Measurements from ENCODE around the gene MATN1.

Gene MATN1

DNA sequence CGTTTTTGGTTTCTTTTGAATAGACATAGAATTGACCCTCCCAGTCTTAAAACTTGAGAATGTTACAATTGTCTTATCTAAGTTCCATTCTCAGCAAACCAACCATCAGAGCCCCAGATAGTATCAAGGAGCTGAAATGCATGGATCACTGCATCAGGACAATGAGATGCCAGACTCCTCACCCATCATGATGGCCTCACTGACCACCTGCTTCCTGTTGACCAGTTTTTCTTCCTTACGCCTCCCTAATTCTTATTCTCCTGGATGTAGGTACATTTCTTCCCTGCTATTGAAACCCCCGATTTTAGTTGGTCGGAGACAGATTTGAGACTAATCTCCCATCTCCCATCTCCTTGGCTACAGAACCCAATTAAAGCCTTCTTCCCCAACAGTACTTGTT is 17.7 kb downstream of the MATN1 start:
- DNase-seq (ENCODE audit: low read depth, low spot score): no peak
- Histone ChIP-seq H3K9ac (ENCODE audit: insufficient read length) (no peak overlapping the region), H3K9me3 (ENCODE audit: low read depth, low read length) (no peaks in the 10 kb centered on the region), H3K4me3 (no peak overlapping the region), H3K27ac (no peak overlapping the region), H3K36me3 (ENCODE audit: insufficient read depth, low read length) (no peaks in the 10 kb centered on the region)
- TF ChIP-seq FOXP2 (optimal IDR thresholded peaks at IDR 0.05; ENCODE audit: control extremely low read depth, extremely low read length, insufficient read depth) (no peak), EZH2 (IDR thresholded peaks at IDR 0.05) (no peak), POLR2AphosphoS5 (IDR thresholded peaks at IDR 0.05; ENCODE audit: borderline replicate concordance, low read depth, low read length) (no peak)

DNA sequence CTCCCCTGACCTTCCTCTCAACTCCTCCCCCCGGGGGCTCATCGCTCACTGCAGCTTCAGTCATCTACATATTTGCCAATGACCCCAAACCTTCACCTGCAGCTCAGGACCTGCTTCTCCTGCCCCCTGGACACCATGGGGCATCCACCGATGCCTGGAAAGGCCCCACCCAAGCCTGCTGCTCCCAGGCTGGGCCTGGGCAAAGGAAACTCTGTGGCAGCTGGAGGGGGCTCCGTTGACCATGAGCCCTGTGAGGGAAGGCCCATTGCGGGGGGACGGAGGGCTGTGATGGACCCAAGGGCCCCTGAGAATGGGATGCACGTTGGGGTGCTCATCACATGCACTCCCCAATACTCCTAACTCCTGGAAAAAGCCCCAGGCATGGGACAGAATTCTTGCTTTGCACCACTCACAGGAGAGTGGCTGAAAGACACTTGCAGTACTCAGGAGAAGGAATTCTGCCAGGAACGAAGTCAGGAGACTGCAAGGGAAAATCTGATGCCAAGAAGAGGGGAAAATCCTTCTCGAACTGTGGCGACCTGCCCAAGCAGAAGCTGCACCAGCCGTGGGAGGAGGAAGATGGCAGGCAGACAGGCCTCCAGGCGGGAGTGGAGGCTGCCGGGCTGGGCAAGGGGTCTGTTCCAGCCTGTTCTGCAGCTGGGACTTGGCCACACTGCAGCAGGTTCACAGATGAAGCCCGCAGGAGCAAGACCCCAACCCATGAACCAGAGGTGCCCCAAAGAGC is 18.4 kb downstream of the MATN1 start:
- Histone ChIP-seq H3K27ac (no peak overlapping the region), H3K4me3 (no peak overlapping the region), H3K9me3 (ENCODE audit: low read depth, low read length) (no peaks in the 10 kb centered on the region), H3K36me3 (ENCODE audit: insufficient read depth, low read length) (no peaks in the 10 kb centered on the region), H3K9ac (ENCODE audit: insufficient read length) (no peak overlapping the region)
- DNase-seq (ENCODE audit: low read depth, low spot score): no peak
- TF ChIP-seq FOXP2 (optimal IDR thresholded peaks at IDR 0.05; ENCODE audit: control extremely low read depth, extremely low read length, insufficient read depth) (no peak), EZH2 (IDR thresholded peaks at IDR 0.05) (no peak), POLR2AphosphoS5 (IDR thresholded peaks at IDR 0.05; ENCODE audit: borderline replicate concordance, low read depth, low read length) (no peak)

DNA sequence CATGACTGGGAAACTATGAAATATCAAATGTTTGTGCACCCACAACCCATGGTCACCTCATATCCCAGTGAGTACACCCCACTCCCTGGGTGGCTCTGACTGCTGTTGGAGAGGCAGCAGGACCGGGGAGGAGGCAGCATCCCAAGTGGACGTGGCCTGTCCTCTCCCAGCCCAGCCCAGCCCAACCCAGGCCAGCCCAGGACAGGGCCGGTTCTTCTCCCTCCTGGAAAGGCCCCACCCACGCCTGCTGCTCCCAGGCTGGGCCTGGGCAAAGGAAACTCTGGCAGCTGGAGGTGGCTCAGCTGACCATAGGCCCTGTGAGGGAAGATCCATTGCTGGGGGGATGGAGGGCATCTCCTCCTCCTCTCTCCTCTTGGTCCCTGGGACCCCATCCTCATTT is 19.1 kb downstream of the MATN1 start:
- no peak for DNase-seq (ENCODE audit: low read depth, low spot score)
- no peak overlapping the region for H3K27ac ChIP-seq
- H3K36me3 ChIP-seq (ENCODE audit: insufficient read depth, low read length): no peaks in the 10 kb centered on the region
- no peak overlapping the region for H3K9ac ChIP-seq (ENCODE audit: insufficient read length)
- no peak overlapping the region for H3K4me3 ChIP-seq
- TF ChIP-seq POLR2AphosphoS5 (IDR thresholded peaks at IDR 0.05; ENCODE audit: borderline replicate concordance, low read depth, low read length) (no peak), FOXP2 (optimal IDR thresholded peaks at IDR 0.05; ENCODE audit: control extremely low read depth, extremely low read length, insufficient read depth) (no peak), EZH2 (IDR thresholded peaks at IDR 0.05) (no peak)
- no peaks in the 10 kb centered on the region for H3K9me3 ChIP-seq (ENCODE audit: low read depth, low read length)

DNA sequence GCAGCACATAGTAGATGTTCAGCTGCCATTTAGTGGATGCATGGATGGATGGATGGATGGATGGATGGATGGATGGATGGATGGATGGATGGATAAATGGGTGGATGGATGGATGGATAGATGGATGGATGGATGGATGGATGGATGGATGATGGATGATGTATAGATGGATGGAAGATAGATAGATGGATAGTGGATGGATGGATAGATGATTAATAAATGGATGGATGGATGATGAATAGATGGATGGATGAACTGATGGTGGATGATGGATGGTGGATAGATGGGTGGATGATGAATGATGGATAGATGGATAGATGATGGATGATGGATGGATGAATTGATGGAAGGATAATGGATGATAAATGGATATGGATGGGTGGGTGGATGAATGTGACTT is 20.6 kb downstream of the MATN1 start:
- H3K9ac ChIP-seq (ENCODE audit: insufficient read length): no peak overlapping the region
- no peaks in the 10 kb centered on the region for H3K36me3 ChIP-seq (ENCODE audit: insufficient read depth, low read length)
- DNase-seq (ENCODE audit: low read depth, low spot score): no peak
- TF ChIP-seq POLR2AphosphoS5 (IDR thresholded peaks at IDR 0.05; ENCODE audit: borderline replicate concordance, low read depth, low read length): no peak
- no peak for TF ChIP-seq EZH2 (IDR thresholded peaks at IDR 0.05)
- no peak for TF ChIP-seq FOXP2 (optimal IDR thresholded peaks at IDR 0.05; ENCODE audit: control extremely low read depth, extremely low read length, insufficient read depth)
- no peak overlapping the region for H3K4me3 ChIP-seq
- no peaks in the 10 kb centered on the region for H3K9me3 ChIP-seq (ENCODE audit: low read depth, low read length)
- H3K27ac ChIP-seq: no peak overlapping the region

DNA sequence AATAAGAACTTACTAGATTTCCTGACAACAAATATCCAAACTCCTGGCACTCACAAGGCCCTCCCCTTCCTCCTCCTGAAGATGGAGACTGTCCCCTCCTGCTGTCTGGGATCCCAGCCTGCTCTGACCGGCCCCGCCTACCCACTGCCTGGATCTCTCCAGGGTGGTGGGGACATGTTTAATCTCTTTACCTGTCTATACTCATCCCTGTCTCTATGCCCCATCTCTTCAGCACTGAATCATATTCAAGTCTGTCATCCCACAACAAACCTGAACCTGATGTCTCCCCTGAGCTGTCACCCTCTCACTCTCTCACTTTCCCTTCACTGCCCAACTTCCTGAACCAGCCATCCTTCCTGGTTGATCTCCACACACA is 22.1 kb downstream of the MATN1 start:
- H3K4me3 ChIP-seq: no peak overlapping the region
- H3K27ac ChIP-seq: no peak overlapping the region
- H3K36me3 ChIP-seq (ENCODE audit: insufficient read depth, low read length): no peaks in the 10 kb centered on the region
- no peaks in the 10 kb centered on the region for H3K9me3 ChIP-seq (ENCODE audit: low read depth, low read length)
- DNase-seq (ENCODE audit: low read depth, low spot score): no peak
- no peak for TF ChIP-seq POLR2AphosphoS5 (IDR thresholded peaks at IDR 0.05; ENCODE audit: borderline replicate concordance, low read depth, low read length)
- no peak for TF ChIP-seq FOXP2 (optimal IDR thresholded peaks at IDR 0.05; ENCODE audit: control extremely low read depth, extremely low read length, insufficient read depth)
- TF ChIP-seq EZH2 (IDR thresholded peaks at IDR 0.05): no peak
- H3K9ac ChIP-seq (ENCODE audit: insufficient read length): no peak overlapping the region

DNA sequence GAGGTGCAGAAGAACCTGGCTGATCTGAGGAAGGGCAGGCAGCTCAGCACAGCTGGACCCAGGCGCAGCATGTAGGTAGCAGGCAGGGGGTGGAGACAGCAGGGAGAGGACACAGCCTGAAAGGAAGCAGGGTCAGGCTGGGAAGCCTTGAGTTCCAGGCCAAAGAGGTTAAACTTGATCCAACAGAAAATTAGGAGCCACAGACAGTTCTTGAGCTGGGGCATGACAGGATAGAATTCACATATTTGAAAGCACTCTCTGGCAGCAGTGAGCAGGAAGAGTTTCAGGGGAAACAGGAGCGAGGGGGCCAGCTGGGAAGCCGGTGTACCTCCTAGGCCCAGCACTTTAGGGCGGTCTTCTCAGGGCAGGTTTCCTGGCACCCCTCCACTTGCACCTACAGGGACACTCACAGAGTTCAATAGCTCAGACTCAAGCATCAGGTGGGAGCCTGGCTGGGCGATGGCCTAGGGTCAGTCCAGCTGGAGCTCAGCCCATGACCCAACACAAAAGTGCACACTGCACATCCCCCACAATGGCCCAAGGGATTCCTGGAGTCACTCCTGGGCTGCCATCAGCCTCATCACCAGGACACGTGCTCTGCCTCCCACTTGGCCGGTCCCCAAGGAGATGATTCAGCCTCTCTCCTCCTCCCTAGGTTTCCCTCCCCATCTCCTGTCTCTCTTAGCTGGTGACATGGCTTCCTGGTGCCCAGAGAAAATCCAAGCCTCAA is 22.7 kb downstream of the MATN1 start:
- no peaks in the 10 kb centered on the region for H3K36me3 ChIP-seq (ENCODE audit: insufficient read depth, low read length)
- no peaks in the 10 kb centered on the region for H3K9me3 ChIP-seq (ENCODE audit: low read depth, low read length)
- no peak overlapping the region for H3K9ac ChIP-seq (ENCODE audit: insufficient read length)
- TF ChIP-seq FOXP2 (optimal IDR thresholded peaks at IDR 0.05; ENCODE audit: control extremely low read depth, extremely low read length, insufficient read depth): no peak
- no peak for TF ChIP-seq POLR2AphosphoS5 (IDR thresholded peaks at IDR 0.05; ENCODE audit: borderline replicate concordance, low read depth, low read length)
- TF ChIP-seq EZH2 (IDR thresholded peaks at IDR 0.05): no peak
- no peak overlapping the region for H3K27ac ChIP-seq
- no peak overlapping the region for H3K4me3 ChIP-seq
- DNase-seq (ENCODE audit: low read depth, low spot score): no peak

DNA sequence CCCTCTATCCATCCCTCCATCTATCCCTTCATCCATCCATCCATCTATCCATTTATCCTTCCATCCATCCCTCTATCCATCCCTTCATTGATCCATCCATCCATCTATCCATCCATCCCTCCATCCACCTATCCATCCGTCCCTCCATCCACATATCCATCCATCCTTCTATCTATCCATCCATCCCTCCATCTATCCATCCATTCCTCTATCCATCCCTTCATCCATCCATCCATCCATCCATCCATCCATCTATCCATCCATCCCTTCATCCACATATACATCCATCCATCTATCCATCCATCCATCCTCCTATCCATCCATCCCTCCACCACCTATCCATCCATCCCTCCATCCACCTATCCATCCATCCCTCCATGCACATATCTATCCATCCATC is 23.6 kb downstream of the MATN1 start:
- H3K9me3 ChIP-seq (ENCODE audit: low read depth, low read length): no peaks in the 10 kb centered on the region
- no peak for TF ChIP-seq FOXP2 (optimal IDR thresholded peaks at IDR 0.05; ENCODE audit: control extremely low read depth, extremely low read length, insufficient read depth)
- no peak for TF ChIP-seq POLR2AphosphoS5 (IDR thresholded peaks at IDR 0.05; ENCODE audit: borderline replicate concordance, low read depth, low read length)
- no peak for TF ChIP-seq EZH2 (IDR thresholded peaks at IDR 0.05)
- no peaks in the 10 kb centered on the region for H3K36me3 ChIP-seq (ENCODE audit: insufficient read depth, low read length)
- no peak for DNase-seq (ENCODE audit: low read depth, low spot score)
- H3K4me3 ChIP-seq: no peak overlapping the region
- H3K27ac ChIP-seq: no peak overlapping the region
- no peak overlapping the region for H3K9ac ChIP-seq (ENCODE audit: insufficient read length)

DNA sequence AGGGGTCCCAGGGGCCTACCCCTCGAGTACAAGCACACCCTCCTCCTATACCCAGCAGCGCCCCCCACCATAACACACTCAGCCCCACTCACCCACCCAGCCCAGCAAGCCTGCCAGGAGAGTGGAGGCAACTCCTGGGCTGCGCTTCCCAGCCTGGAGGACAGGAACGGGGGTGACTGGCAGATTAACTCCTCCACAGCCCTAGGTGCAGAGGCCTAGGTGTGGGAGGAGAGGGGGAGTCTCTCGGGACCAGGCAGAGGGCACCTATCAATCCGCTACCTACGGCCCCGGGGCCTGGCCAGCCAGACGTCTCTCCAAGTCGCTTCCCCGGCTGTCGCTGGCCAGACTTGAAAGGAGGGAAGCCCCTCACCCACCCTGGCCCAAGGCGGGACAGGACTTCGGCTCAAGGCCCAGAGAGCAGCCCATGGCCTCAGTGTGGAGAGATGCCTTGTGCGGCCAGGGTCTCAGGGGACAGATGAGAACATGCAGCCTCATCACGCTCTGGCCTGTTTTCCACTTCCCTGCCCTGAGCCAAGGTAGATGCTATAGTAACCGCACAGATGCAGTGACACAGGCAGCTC is 24.9 kb downstream of the MATN1 start:
- TF ChIP-seq POLR2AphosphoS5 (IDR thresholded peaks at IDR 0.05; ENCODE audit: borderline replicate concordance, low read depth, low read length) (no peak), EZH2 (IDR thresholded peaks at IDR 0.05) (no peak), FOXP2 (optimal IDR thresholded peaks at IDR 0.05; ENCODE audit: control extremely low read depth, extremely low read length, insufficient read depth) (no peak)
- H3K9me3 ChIP-seq (ENCODE audit: low read depth, low read length): no peaks in the 10 kb centered on the region
- no peak for DNase-seq (ENCODE audit: low read depth, low spot score)
- no peak overlapping the region for H3K27ac ChIP-seq
- no peak overlapping the region for H3K4me3 ChIP-seq
- no peaks in the 10 kb centered on the region for H3K36me3 ChIP-seq (ENCODE audit: insufficient read depth, low read length)
- H3K9ac ChIP-seq (ENCODE audit: insufficient read length): no peak overlapping the region
